ENCODE measurements around the gene LIX1. TPM values are rescaled to one million over a fixed set of nuclear protein-coding genes. Genes with fewer than 3 reads are reported as not detected.

LIX1 gene
- total and polyA plus RNA-seq, 2 of the 8 experiments (the other 6 are each of a cell fraction or from before 2014, with no cell fraction given): 0.26 to 0.45 TPM

GRCh38 chr5:97076098-97076497 is 66.3 kb downstream of the LIX1 start (continued):
- TF ChIP-seq TBP (IDR thresholded peaks at IDR 0.05; ENCODE audit: low read depth, low read length) (no peak), SIRT6 (IDR thresholded peaks at IDR 0.05; ENCODE audit: low read length) (no peak), KDM1A (IDR thresholded peaks at IDR 0.05; ENCODE audit: borderline replicate concordance, low read length) (no peak), FOSL1 (IDR thresholded peaks at IDR 0.05; ENCODE audit: insufficient read depth, low read depth, low read length) (no peak)
